ENCODE results near the gene ICAM2. TPM values are rescaled to one million over a fixed set of nuclear protein-coding genes. Genes with fewer than 3 reads are reported as not detected.

Gene ICAM2
- total RNA-seq, 4 donors from 2014 or later: 45.6 to 92.1 (median 69.8) TPM

GRCh38 chr17:63955232-63955631 is 65.2 kb downstream of the ICAM2 start:
- TF ChIP-seq CTCF (IDR thresholded peaks at IDR 0.05; ENCODE audit: low read depth): no peak

GRCh38 chr17:63954402-63955063 is 65.9 kb downstream of the ICAM2 start:
- no peak for TF ChIP-seq CTCF (IDR thresholded peaks at IDR 0.05; ENCODE audit: low read depth)

Other genes with a start within 250 kb of the ICAM2 start
- 10 to 100 TPM; 45.6 to 60.0 (median 51.3) TPM for gene CCDC47, start 247.0 kb downstream of the ICAM2 start, total RNA-seq
- 100 to 1,000 TPM; 121 to 179 (median 144) TPM for gene DDX42, start 246.5 kb downstream of the ICAM2 start, total RNA-seq
- 100 to 1,000 TPM in 1 of 4 donors, 10 to 100 TPM in 3; 66.0 to 127 (median 83.2) TPM for gene PSMC5, start 193.2 kb downstream of the ICAM2 start, total RNA-seq
- 10 to 100 TPM; 33.1 to 45.6 (median 38.8) TPM for gene FTSJ3, start 193.0 kb downstream of the ICAM2 start, total RNA-seq
- 100 to 1,000 TPM; 101 to 246 (median 141) TPM for gene SMARCD2, start 177.9 kb downstream of the ICAM2 start, total RNA-seq
- not detected for gene CSH2, start 147.0 kb downstream of the ICAM2 start, total RNA-seq
- not detected for gene GH2, start 138.7 kb downstream of the ICAM2 start, total RNA-seq
- gene CSH1, start 124.1 kb downstream of the ICAM2 start, total RNA-seq: not detected
- not detected for gene CSHL1, start 109.4 kb downstream of the ICAM2 start, total RNA-seq
- gene GH1, start 101.8 kb downstream of the ICAM2 start, total RNA-seq: not detected
- 1 to 10 TPM; 3.1 to 4.6 (median 3.8) TPM for gene CD79B, start 88.3 kb downstream of the ICAM2 start, total RNA-seq
- gene SCN4A, start 47.7 kb downstream of the ICAM2 start, total RNA-seq: 10 to 100 TPM in 2 of 4 donors, 1 to 10 TPM in 2; 6.2 to 43.3 (median 18.1) TPM
- under 1 TPM in 3 of 4 donors, not detected in 1; 0.17 to 0.82 (median 0.57) TPM for gene PRR29, start 22.3 kb downstream of the ICAM2 start, total RNA-seq
- gene ERN1, start 109.5 kb upstream of the ICAM2 start, total RNA-seq: 10 to 100 TPM in 3 of 4 donors, 1 to 10 TPM in 1; 9.6 to 13.1 (median 11.7) TPM
- 100 to 1,000 TPM in 2 of 4 donors, 10 to 100 TPM in 2; 75.3 to 119 (median 102) TPM for gene TEX2, start 242.6 kb upstream of the ICAM2 start, total RNA-seq

All from subcutaneous adipose tissue (tissue), 4 donors.